ENCODE results near the gene CSPG4.

CSPG4 gene

GRCh38 chr15:75655931-75656330 is 56.7 kb downstream of the CSPG4 start:
- Histone ChIP-seq H3K14ac (ENCODE audit: low read length) (no peak overlapping the region), H3K27ac (replicated peaks; ENCODE audit: low read length) (no peak overlapping the region), H2BK120ac (ENCODE audit: low read depth, low read length) (no peak overlapping the region), H2BK15ac (ENCODE audit: low read length) (no peak overlapping the region), H3K4me2 (ENCODE audit: insufficient read depth, low read length, poor library complexity, severe bottlenecking) (no peak overlapping the region), H3K4me3 (ENCODE audit: low read length in 2 of 2) (no peak overlapping the region), H4K8ac (ENCODE audit: low read depth, low read length) (no peak overlapping the region), H3K9me3 (replicated peaks in 1 of 2; ENCODE audit: control insufficient read depth in 2 of 2, insufficient read depth in 1 of 2, low read depth in 1 of 2, low read length in 2 of 2) (no peaks in the 10 kb centered on the region), H3K18ac (ENCODE audit: low read length) (no peak overlapping the region), H3K36me3 (replicated peaks in 1 of 2; ENCODE audit: control insufficient read depth in 2 of 2, insufficient read depth in 2 of 2, low read length in 2 of 2) (peaks cover 31 to 88% of the 10 kb centered on the region in 2 donors), H3K79me1 (ENCODE audit: low read depth, low read length) (peaks cover 13% of the 10 kb centered on the region), H2AK5ac (ENCODE audit: low read depth, low read length) (no peak overlapping the region), H3K27me3 (ENCODE audit: control insufficient read depth in 3 of 3, insufficient read depth in 3 of 3, low read depth in 1 of 3, low read length in 3 of 3) (no peaks in the 10 kb centered on the region), H2AFZ (ENCODE audit: low read length) (no peak overlapping the region), H3K9ac (ENCODE audit: low read depth, low read length, poor library complexity) (no peak overlapping the region), H2BK12ac (ENCODE audit: low read length) (no peak overlapping the region), H4K91ac (ENCODE audit: low read depth, low read length, poor library complexity) (no peak overlapping the region), H3K4me1 (ENCODE audit: control insufficient read depth in 2 of 2, insufficient read depth in 1 of 2, low read depth in 1 of 2, low read length in 2 of 2) (peaks cover 21 to 26% of the 10 kb centered on the region in 2 donors), H3K4ac (ENCODE audit: low read length) (no peak overlapping the region), H2BK5ac (ENCODE audit: low read length) (no peak overlapping the region), H3K23ac (ENCODE audit: low read depth, low read length, poor library complexity) (no peak overlapping the region)
- WGBS, 2 donors (ENCODE audit: extremely low coverage in 2 of 2, insufficient read length in 2 of 2, insufficient replicate concordance in 1 of 2) = no CpG with 5 or more reads among the region's 4 CpGs
- DNase-seq (ENCODE audit: low spot score) = no peak

- no peak overlapping the region for H2BK12ac ChIP-seq (ENCODE audit: low read length)
- no peak overlapping the region for H2BK120ac ChIP-seq (ENCODE audit: low read depth, low read length)
- no peak overlapping the region for H2BK15ac ChIP-seq (ENCODE audit: low read length)
- no peak overlapping the region for H3K23ac ChIP-seq (ENCODE audit: low read depth, low read length, poor library complexity)
- no peak overlapping the region for H4K8ac ChIP-seq (ENCODE audit: low read depth, low read length)
- H4K91ac ChIP-seq (ENCODE audit: low read depth, low read length, poor library complexity) = no peak overlapping the region
- H3K14ac ChIP-seq (ENCODE audit: low read length) = no peak overlapping the region
- H2BK5ac ChIP-seq (ENCODE audit: low read length) = no peak overlapping the region
- no peak overlapping the region for H3K9ac ChIP-seq (ENCODE audit: low read depth, low read length, poor library complexity)
- DNase-seq (ENCODE audit: low spot score) = no peak
- H3K27ac ChIP-seq (replicated peaks; ENCODE audit: low read length) = no peak overlapping the region
- no peaks in the 10 kb centered on the region for H3K27me3 ChIP-seq (ENCODE audit: control insufficient read depth in 3 of 3, insufficient read depth in 3 of 3, low read depth in 1 of 3, low read length in 3 of 3)
- peaks cover 34 to 91% of the 10 kb centered on the region in 2 donors for H3K36me3 ChIP-seq (replicated peaks in 1 of 2; ENCODE audit: control insufficient read depth in 2 of 2, insufficient read depth in 2 of 2, low read length in 2 of 2)
- H3K18ac ChIP-seq (ENCODE audit: low read length) = no peak overlapping the region
- H3K4ac ChIP-seq (ENCODE audit: low read length) = no peak overlapping the region
- no peak overlapping the region for H3K4me3 ChIP-seq (ENCODE audit: low read length in 2 of 2)
- no peak overlapping the region for H2AK5ac ChIP-seq (ENCODE audit: low read depth, low read length)
- H3K79me1 ChIP-seq (ENCODE audit: low read depth, low read length) = peaks cover 12% of the 10 kb centered on the region
- WGBS, 2 donors (ENCODE audit: extremely low coverage in 2 of 2, insufficient read length in 2 of 2, insufficient replicate concordance in 1 of 2) = no CpG with 5 or more reads among the region's 4 CpGs
- no peaks in the 10 kb centered on the region for H3K9me3 ChIP-seq (replicated peaks in 1 of 2; ENCODE audit: control insufficient read depth in 2 of 2, insufficient read depth in 1 of 2, low read depth in 1 of 2, low read length in 2 of 2)
- no peak overlapping the region for H2AFZ ChIP-seq (ENCODE audit: low read length)
- no peak overlapping the region for H3K4me2 ChIP-seq (ENCODE audit: insufficient read depth, low read length, poor library complexity, severe bottlenecking)
- peaks cover 34 to 36% of the 10 kb centered on the region in 2 donors for H3K4me1 ChIP-seq (ENCODE audit: control insufficient read depth in 2 of 2, insufficient read depth in 1 of 2, low read depth in 1 of 2, low read length in 2 of 2)
Observed at GRCh38 chr15:75654201-75654907, 58.3 kb downstream of the CSPG4 start.

- WGBS, 2 donors (ENCODE audit: extremely low coverage in 2 of 2, insufficient read length in 2 of 2, insufficient replicate concordance in 1 of 2) = no CpG with 5 or more reads among the region's 16 CpGs
- H3K27me3 ChIP-seq (ENCODE audit: control insufficient read depth in 3 of 3, insufficient read depth in 3 of 3, low read depth in 1 of 3, low read length in 3 of 3) = no peaks in the 10 kb centered on the region
- peak overlapping the region; percentile 13 for H2AK5ac ChIP-seq (ENCODE audit: low read depth, low read length)
- peaks cover 34 to 84% of the 10 kb centered on the region in 2 donors for H3K36me3 ChIP-seq (replicated peaks in 1 of 2; ENCODE audit: control insufficient read depth in 2 of 2, insufficient read depth in 2 of 2, low read length in 2 of 2)
- peaks cover 18% of the 10 kb centered on the region for H3K79me1 ChIP-seq (ENCODE audit: low read depth, low read length)
- no peak overlapping the region for H2BK120ac ChIP-seq (ENCODE audit: low read depth, low read length)
- peak overlapping the region; percentile 4 for H3K18ac ChIP-seq (ENCODE audit: low read length)
- peak overlapping the region; percentile 70 for H3K9ac ChIP-seq (ENCODE audit: low read depth, low read length, poor library complexity)
- peak overlapping the region in 1 of 2 donors; percentile 16 for H3K4me3 ChIP-seq (ENCODE audit: low read length in 2 of 2)
- H3K27ac ChIP-seq (replicated peaks; ENCODE audit: low read length) = no peak overlapping the region
- H2BK12ac ChIP-seq (ENCODE audit: low read length) = no peak overlapping the region
- no peak overlapping the region for H3K4ac ChIP-seq (ENCODE audit: low read length)
- peak overlapping the region; percentile 9 for H3K23ac ChIP-seq (ENCODE audit: low read depth, low read length, poor library complexity)
- H3K14ac ChIP-seq (ENCODE audit: low read length) = peak overlapping the region; percentile 57
- peaks cover 40 to 43% of the 10 kb centered on the region in 2 donors for H3K4me1 ChIP-seq (ENCODE audit: control insufficient read depth in 2 of 2, insufficient read depth in 1 of 2, low read depth in 1 of 2, low read length in 2 of 2)
- H2BK5ac ChIP-seq (ENCODE audit: low read length) = no peak overlapping the region
- H4K91ac ChIP-seq (ENCODE audit: low read depth, low read length, poor library complexity) = no peak overlapping the region
- H2AFZ ChIP-seq (ENCODE audit: low read length) = no peak overlapping the region
- H3K4me2 ChIP-seq (ENCODE audit: insufficient read depth, low read length, poor library complexity, severe bottlenecking) = no peak overlapping the region
- no peak overlapping the region for H2BK15ac ChIP-seq (ENCODE audit: low read length)
- DNase-seq (ENCODE audit: low spot score) = no peak
- no peak overlapping the region for H4K8ac ChIP-seq (ENCODE audit: low read depth, low read length)
- no peaks in the 10 kb centered on the region for H3K9me3 ChIP-seq (replicated peaks in 1 of 2; ENCODE audit: control insufficient read depth in 2 of 2, insufficient read depth in 1 of 2, low read depth in 1 of 2, low read length in 2 of 2)
Observed at GRCh38 chr15:75653347-75653913, 59.2 kb downstream of the CSPG4 start.

GRCh38 chr15:75651810-75652543 is 60.7 kb downstream of the CSPG4 start:
- Histone ChIP-seq H3K14ac (ENCODE audit: low read length) (no peak overlapping the region), H3K4me2 (ENCODE audit: insufficient read depth, low read length, poor library complexity, severe bottlenecking) (no peak overlapping the region), H3K27me3 (ENCODE audit: control insufficient read depth in 3 of 3, insufficient read depth in 3 of 3, low read depth in 1 of 3, low read length in 3 of 3) (no peaks in the 10 kb centered on the region), H3K4ac (ENCODE audit: low read length) (no peak overlapping the region), H2BK5ac (ENCODE audit: low read length) (peak overlapping the region; percentile 21), H2AFZ (ENCODE audit: low read length) (no peak overlapping the region), H3K27ac (replicated peaks; ENCODE audit: low read length) (no peak overlapping the region), H2BK12ac (ENCODE audit: low read length) (no peak overlapping the region), H4K8ac (ENCODE audit: low read depth, low read length) (no peak overlapping the region), H3K9ac (ENCODE audit: low read depth, low read length, poor library complexity) (no peak overlapping the region), H3K9me3 (replicated peaks in 1 of 2; ENCODE audit: control insufficient read depth in 2 of 2, insufficient read depth in 1 of 2, low read depth in 1 of 2, low read length in 2 of 2) (no peaks in the 10 kb centered on the region), H3K23ac (ENCODE audit: low read depth, low read length, poor library complexity) (peak overlapping the region; percentile 3), H2BK15ac (ENCODE audit: low read length) (no peak overlapping the region), H3K4me3 (ENCODE audit: low read length in 2 of 2) (no peak overlapping the region), H3K36me3 (replicated peaks in 1 of 2; ENCODE audit: control insufficient read depth in 2 of 2, insufficient read depth in 2 of 2, low read length in 2 of 2) (peaks cover 25 to 69% of the 10 kb centered on the region in 2 donors), H3K79me1 (ENCODE audit: low read depth, low read length) (peaks cover 18% of the 10 kb centered on the region), H2BK120ac (ENCODE audit: low read depth, low read length) (no peak overlapping the region), H3K4me1 (ENCODE audit: control insufficient read depth in 2 of 2, insufficient read depth in 1 of 2, low read depth in 1 of 2, low read length in 2 of 2) (peaks cover 41 to 43% of the 10 kb centered on the region in 2 donors), H2AK5ac (ENCODE audit: low read depth, low read length) (no peak overlapping the region), H4K91ac (ENCODE audit: low read depth, low read length, poor library complexity) (no peak overlapping the region), H3K18ac (ENCODE audit: low read length) (no peak overlapping the region)
- WGBS, 2 donors (ENCODE audit: extremely low coverage in 2 of 2, insufficient read length in 2 of 2, insufficient replicate concordance in 1 of 2) = no CpG with 5 or more reads among the region's 2 CpGs
- no peak for DNase-seq (ENCODE audit: low spot score)

Data from neuronal stem cell (in vitro differentiated cells).